ENCODE results near the gene CMTM6.
"Not testable (repeated sequence)": the region's sequence is repeated elsewhere in the genome, so short reads cannot be mapped to it uniquely, and the experiment has no call there.

CMTM6 gene

DNA sequence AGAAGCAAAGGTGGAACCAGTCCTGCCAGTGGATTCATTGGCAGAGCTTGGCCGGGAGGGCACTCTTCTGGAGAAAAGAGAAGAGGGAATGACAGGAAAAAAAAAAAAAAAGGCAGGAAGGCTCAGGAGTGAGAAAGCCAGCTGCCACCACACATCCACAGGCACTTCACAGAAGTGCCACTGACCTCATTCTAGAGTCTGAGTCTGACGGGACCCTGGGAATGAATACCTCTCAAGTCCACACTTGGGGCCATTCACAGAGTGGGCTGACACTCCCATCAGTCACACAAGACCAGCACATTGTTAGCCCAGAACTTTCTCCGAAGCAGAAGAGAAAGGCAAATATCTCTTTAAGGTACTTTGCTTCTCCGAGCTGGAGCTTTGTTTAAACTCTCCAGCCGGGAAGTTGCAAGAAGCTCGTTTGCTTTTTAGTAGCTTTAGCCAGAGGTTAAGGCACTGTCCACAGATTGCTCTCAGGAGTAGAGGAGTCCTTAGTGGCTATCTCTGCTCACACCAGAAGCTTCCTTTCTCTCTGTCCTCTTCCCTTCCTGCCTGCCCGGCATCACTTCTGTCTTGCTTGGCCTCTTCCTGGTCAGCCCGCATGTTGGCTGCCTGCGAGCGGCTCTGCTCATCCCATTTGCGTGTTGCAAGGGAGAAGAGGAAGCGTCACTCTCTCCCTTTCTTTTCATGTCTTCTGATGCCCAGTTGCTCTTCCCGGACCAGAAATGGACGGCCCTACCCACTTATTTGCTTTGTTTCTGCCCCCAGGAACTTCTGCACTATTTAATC lies 53.8 kb downstream of the CMTM6 start:
- ATAC-seq (replicated peaks; ENCODE audit: extremely low read depth, poor library complexity, severe bottlenecking) (no peak), DNase-seq (ENCODE audit: low spot score in 2 of 2) (no peak)
- H3K27ac Mint-ChIP-seq (ENCODE audit: low read depth) = no peak overlapping the region
- no peaks in the 10 kb centered on the region for H3K9me3 Mint-ChIP-seq
- no peak overlapping the region for H3K4me3 Mint-ChIP-seq
- H3K36me3 Mint-ChIP-seq (ENCODE audit: insufficient read depth) = peaks cover 24% of the 10 kb centered on the region
- no peaks in the 10 kb centered on the region for H3K27me3 Mint-ChIP-seq
- H3K4me1 Mint-ChIP-seq = peaks cover 47% of the 10 kb centered on the region

DNA sequence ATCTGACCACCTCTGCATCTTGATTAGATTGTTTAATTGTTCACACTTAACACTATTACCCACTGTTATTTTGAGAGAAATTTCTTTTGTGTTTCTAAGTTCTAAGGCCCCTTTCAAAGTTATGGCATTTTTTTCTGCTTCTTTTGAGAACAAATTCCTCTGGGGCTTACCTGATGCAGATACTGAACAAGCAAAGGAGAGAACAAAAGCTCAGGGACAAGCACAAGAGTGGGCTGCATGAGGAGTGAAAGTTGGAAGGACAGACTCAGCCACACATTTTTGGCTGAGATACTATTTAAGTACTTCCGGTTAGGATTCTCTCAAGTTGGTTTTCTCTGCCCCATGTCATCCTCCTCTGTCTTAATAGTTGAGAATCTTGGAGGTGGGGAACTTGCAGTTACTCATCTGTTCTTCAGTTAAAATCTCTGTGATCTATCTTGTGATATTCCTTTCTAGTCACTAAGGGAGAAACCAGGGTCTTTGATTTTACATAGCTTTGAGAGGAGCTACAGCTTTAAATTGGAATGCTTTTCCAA lies 54.7 kb downstream of the CMTM6 start:
- no peak for ATAC-seq (replicated peaks; ENCODE audit: extremely low read depth, poor library complexity, severe bottlenecking)
- no peak for DNase-seq (ENCODE audit: low spot score in 2 of 2)
- Mint-ChIP-seq H3K36me3 (ENCODE audit: insufficient read depth) (peaks cover 23% of the 10 kb centered on the region), H3K9me3 (no peaks in the 10 kb centered on the region), H3K4me3 (no peak overlapping the region), H3K27ac (ENCODE audit: low read depth) (peak overlapping the region; percentile 26), H3K4me1 (peaks cover 56% of the 10 kb centered on the region), H3K27me3 (no peaks in the 10 kb centered on the region)

DNA sequence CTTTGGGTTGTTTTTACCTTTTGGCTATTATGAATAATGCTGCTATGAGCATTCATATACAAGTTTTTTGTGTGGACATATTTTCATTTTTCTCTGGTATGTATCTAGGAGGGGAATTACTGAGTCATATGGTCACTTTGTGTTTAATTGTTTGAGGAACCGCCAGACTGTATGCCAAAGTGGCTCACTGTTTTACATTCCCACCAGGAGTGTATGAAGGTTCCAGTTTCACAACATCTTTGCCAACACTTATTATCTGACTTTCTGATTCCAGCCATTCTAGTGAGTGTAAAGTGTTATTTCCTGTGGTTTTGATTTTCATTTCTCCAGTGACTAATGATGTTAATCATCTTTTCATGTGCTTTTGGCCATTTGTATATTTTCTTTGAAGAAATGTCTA lies 59.2 kb downstream of the CMTM6 start:
- Mint-ChIP-seq H3K4me3 (peak overlapping the region; percentile 33), H3K4me1 (peaks cover 78% of the 10 kb centered on the region), H3K27me3 (no peaks in the 10 kb centered on the region), H3K36me3 (ENCODE audit: insufficient read depth) (peaks cover 21% of the 10 kb centered on the region), H3K27ac (ENCODE audit: low read depth) (no peak overlapping the region), H3K9me3 (no peaks in the 10 kb centered on the region)
- no peak for DNase-seq (ENCODE audit: low spot score in 2 of 2)
- peak; percentile 22 for ATAC-seq (replicated peaks; ENCODE audit: extremely low read depth, poor library complexity, severe bottlenecking)

DNA sequence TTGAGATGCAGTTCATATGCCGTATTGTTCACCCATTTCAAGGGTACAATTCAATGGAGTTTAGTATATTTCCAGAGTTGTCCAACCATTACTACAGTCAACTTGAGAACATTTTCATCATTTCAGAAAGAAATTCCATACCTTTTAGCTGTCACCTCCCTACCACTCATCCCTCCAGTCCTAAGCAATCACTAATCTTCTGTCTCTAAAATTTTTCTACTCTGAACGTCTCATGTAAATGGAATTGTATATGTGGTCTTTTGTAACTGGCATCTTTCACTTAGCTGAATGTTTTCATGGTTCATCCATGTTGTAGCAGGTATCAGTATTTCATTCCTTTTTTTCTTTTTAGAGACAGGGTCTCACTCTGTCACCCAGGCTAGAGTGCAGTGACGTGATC lies 59.9 kb downstream of the CMTM6 start:
- Mint-ChIP-seq H3K4me3 (no peak overlapping the region), H3K36me3 (ENCODE audit: insufficient read depth) (peaks cover 19% of the 10 kb centered on the region), H3K27ac (ENCODE audit: low read depth) (peak overlapping the region; percentile 58), H3K4me1 (peaks cover 77% of the 10 kb centered on the region), H3K9me3 (no peaks in the 10 kb centered on the region), H3K27me3 (no peaks in the 10 kb centered on the region)
- ATAC-seq (replicated peaks; ENCODE audit: extremely low read depth, poor library complexity, severe bottlenecking) (no peak), DNase-seq (ENCODE audit: low spot score in 2 of 2) (no peak)

DNA sequence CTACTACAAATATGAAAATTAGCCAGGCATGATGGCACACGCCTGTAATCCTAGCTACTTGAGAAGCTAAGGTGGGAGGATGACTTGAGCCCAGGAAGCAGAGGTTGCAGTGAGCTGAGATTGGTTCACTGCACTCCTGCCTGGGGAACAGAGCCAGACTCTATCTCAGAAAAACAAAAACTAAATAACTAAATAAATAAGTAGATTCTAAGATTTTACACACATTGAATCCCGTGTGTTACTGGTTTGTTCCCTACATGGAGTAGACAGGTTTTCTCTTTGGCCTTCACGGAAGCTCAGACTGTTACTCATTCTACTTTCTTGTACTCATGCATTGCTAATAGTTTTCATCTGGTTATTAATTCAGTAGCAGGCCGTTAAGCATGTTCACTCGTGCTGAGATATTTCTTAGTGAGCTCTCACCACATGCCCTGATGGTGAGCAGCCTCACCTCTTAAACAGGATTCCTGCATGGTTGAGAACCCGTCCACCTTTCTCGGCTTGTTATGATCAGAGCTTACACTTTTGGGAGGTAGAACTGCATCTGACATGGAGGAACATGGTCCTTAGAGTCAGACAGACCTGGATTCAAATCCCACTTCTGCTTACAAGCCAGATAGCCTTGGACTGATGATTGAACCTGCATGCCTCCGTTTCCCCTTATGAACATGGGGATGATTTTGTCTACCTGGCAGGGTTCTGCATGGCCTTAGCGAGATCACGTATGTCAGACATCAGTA lies 61.9 kb downstream of the CMTM6 start:
- Mint-ChIP-seq H3K36me3 (ENCODE audit: insufficient read depth) (peaks cover 21% of the 10 kb centered on the region), H3K4me3 (no peak overlapping the region), H3K9me3 (no peaks in the 10 kb centered on the region), H3K27me3 (no peaks in the 10 kb centered on the region), H3K4me1 (peaks cover 71% of the 10 kb centered on the region), H3K27ac (ENCODE audit: low read depth) (no peak overlapping the region)
- DNase-seq (ENCODE audit: low spot score in 2 of 2) = no peak
- ATAC-seq (replicated peaks; ENCODE audit: extremely low read depth, poor library complexity, severe bottlenecking) = no peak

DNA sequence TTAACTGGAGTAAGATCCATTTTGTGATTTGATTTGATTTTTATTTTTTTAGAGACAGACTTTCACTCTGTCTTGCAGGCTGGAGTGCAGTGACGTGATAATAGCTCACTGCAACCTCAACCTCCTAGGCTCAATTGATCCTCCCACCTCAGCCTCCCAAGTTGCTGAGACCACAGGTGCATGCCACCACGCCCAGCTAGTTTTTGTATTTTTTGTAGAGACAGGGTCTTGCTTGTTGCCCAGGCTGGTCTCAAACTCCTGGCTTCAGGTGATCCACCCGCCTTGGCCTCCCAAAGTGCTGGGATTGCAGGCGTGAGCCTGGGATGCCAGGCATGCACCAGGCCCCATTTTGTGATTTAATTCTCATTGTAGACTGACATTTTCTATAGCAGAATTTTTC lies 63.2 kb downstream of the CMTM6 start:
- Mint-ChIP-seq H3K4me1 (peaks cover 66% of the 10 kb centered on the region), H3K27ac (ENCODE audit: low read depth) (peak overlapping the region; percentile 94), H3K36me3 (ENCODE audit: insufficient read depth) (peaks cover 19% of the 10 kb centered on the region), H3K4me3 (peak overlapping the region; percentile 72)
- not testable (repeated sequence) for DNase-seq (ENCODE audit: low spot score in 2 of 2); H3K9me3 Mint-ChIP-seq; H3K27me3 Mint-ChIP-seq
- peak; percentile 29 for ATAC-seq (replicated peaks; ENCODE audit: extremely low read depth, poor library complexity, severe bottlenecking)

DNA sequence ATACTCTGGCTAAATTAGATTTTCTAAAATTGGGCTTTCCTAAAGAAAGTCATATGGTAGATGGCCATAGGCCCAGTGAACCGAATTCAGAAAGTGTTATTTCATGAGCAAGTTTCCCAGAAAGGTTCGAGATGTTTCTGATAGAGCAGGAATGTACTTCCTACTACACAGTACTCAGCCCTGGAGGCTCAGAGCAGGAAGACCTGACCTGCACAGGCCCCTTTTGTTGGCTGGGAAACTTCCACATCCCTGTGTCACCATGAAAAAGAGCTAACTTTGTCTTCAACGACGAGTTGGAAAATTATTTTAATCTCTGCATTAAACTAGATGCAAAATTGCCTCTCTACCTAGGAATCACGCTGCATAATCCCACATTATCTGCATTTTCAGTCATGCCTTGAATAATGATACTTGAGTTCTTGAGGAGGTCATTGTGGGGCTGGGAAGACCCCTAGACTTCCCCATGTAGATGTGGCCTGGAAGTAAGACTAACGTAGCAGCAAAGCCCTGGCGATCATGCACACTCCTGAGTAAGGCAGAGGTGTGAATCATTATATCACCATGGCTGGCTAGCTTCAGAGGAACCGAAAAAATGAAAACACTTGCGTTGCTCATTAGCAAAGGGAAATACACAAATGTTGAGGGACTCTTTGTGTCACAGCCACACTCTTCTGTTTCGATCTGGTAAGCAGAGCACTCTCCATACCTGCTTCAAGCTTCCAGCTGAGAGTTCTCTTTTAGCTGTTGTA lies 63.9 kb downstream of the CMTM6 start:
- ATAC-seq (replicated peaks; ENCODE audit: extremely low read depth, poor library complexity, severe bottlenecking) (peak; percentile 71), DNase-seq (ENCODE audit: low spot score in 2 of 2) (no peak)
- H3K27ac Mint-ChIP-seq (ENCODE audit: low read depth) = peak overlapping the region; percentile 94
- H3K36me3 Mint-ChIP-seq (ENCODE audit: insufficient read depth) = peaks cover 16% of the 10 kb centered on the region
- no peaks in the 10 kb centered on the region for H3K9me3 Mint-ChIP-seq
- H3K27me3 Mint-ChIP-seq = no peaks in the 10 kb centered on the region
- peak overlapping the region; percentile 72 for H3K4me3 Mint-ChIP-seq
- H3K4me1 Mint-ChIP-seq = peaks cover 60% of the 10 kb centered on the region

DNA sequence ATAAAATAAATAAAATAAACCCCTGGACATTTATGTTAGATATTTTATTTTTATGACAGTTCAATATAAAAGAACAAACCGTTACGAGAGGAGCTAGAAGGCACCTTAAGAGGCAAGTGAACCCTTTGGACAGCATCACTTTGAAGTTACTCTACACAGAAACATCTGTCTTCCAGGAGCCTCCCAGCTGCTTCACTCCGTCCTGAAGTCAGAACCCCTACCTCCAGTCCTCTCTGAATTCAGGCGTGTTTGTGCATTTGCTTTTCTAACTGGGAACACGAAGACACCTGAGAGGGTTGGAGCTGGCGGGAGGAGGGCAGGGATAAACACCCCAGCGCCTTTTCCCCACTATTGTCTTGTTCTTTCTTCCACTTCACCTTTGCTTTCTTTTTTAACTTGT lies 64.8 kb downstream of the CMTM6 start:
- Mint-ChIP-seq H3K4me1 (peaks cover 59% of the 10 kb centered on the region), H3K9me3 (no peaks in the 10 kb centered on the region), H3K27me3 (no peaks in the 10 kb centered on the region), H3K27ac (ENCODE audit: low read depth) (peak overlapping the region; percentile 94), H3K4me3 (no peak overlapping the region), H3K36me3 (ENCODE audit: insufficient read depth) (peaks cover 15% of the 10 kb centered on the region)
- no peak for ATAC-seq (replicated peaks; ENCODE audit: extremely low read depth, poor library complexity, severe bottlenecking)
- no peak for DNase-seq (ENCODE audit: low spot score in 2 of 2)

DNA sequence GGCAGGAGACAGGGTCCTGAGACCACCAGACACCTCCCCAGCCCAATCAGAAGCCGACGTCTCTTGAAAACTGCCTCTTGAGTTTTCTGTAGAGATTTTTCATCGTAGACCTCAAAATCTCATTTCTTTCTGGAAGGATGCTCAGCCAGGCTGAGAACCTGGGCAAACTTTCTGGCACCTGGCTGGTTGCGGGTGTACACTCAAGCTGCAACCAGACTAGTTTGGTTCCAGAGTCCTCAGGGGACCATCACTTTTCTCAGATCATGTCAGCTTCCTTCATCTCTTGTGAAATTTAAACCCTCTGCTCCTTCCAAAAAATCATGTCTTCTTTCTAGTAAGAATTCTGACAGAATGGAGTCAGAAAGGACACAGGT lies 65.8 kb downstream of the CMTM6 start:
- Mint-ChIP-seq H3K36me3 (ENCODE audit: insufficient read depth) (peaks cover 13% of the 10 kb centered on the region), H3K9me3 (no peaks in the 10 kb centered on the region), H3K27me3 (no peaks in the 10 kb centered on the region), H3K4me1 (peaks cover 63% of the 10 kb centered on the region), H3K4me3 (no peak overlapping the region), H3K27ac (ENCODE audit: low read depth) (peak overlapping the region; percentile 99)
- ATAC-seq (replicated peaks; ENCODE audit: extremely low read depth, poor library complexity, severe bottlenecking) = no peak
- peak in 1 of 2 donors; percentile 3 for DNase-seq (ENCODE audit: low spot score in 2 of 2)

DNA sequence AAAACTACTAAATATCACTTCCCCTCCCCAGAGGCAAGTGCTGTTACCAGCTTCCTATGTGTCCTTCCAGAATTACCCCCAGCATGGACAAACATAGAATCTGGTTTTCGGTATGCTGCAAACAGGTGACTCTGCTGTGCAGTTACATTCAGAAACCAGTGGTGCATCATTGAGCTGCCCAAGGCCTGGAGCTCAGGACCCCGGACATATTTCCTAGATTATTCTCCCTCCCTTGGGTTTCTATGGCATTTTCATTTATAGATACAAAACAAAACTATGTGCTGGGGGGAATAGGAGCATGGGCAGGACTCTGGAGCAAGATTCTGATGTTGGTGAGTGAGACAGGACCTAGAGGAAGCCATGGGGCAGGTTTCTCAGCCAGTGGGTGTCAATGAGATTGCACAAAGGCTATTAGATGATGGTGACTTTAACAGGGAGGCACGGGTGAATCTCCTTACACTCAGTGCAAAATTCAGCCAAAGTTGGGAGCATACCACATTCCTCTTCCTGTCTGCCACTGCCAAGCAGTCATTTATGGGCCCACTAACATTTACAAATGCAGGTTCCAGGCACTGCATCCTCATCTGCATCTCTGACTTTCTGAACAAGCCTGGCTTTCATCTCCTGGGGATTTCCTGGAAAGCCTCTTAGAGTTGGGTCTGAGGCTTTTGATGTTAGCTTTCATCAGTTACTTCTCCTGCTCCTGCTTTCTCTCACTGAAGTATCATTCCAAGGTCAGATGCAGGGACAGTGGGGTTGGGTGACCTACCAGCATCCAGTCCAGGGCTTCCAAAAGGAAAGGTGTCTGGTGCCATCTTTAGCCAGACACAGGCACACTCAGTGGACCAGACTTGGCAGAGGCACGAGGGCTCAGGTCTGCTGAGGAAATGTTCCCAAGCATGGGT lies 66.5 kb downstream of the CMTM6 start:
- Mint-ChIP-seq H3K27me3 (no peaks in the 10 kb centered on the region), H3K36me3 (ENCODE audit: insufficient read depth) (peaks cover 14% of the 10 kb centered on the region), H3K27ac (ENCODE audit: low read depth) (peak overlapping the region; percentile 99), H3K4me3 (peak overlapping the region; percentile 39), H3K9me3 (no peaks in the 10 kb centered on the region), H3K4me1 (peaks cover 60% of the 10 kb centered on the region)
- no peak for ATAC-seq (replicated peaks; ENCODE audit: extremely low read depth, poor library complexity, severe bottlenecking)
- DNase-seq (ENCODE audit: low spot score in 2 of 2) = no peak

DNA sequence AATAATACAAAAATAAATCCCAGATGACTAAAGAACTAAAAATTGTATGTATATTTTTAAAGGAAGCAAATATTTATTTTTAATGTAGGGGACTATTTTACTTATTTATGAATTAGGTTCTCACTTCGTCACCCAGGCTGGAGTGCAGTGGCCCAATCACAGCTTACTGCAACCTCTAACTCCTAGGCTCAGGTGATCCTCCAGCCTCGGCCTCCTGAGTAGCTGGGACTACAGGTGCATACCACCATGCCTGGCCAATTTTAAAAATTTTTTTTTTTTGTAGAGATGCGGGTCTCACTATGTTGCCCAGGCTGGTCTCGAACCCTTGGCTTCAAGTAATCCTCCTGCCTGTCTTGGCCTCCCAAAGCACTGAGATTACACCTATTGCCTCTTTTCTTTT lies 68.4 kb downstream of the CMTM6 start:
- Mint-ChIP-seq H3K36me3 (ENCODE audit: insufficient read depth) (peaks cover 21% of the 10 kb centered on the region), H3K4me1 (peaks cover 66% of the 10 kb centered on the region), H3K27me3 (no peaks in the 10 kb centered on the region), H3K9me3 (no peaks in the 10 kb centered on the region), H3K4me3 (no peak overlapping the region), H3K27ac (ENCODE audit: low read depth) (peak overlapping the region; percentile 99)
- ATAC-seq (replicated peaks; ENCODE audit: extremely low read depth, poor library complexity, severe bottlenecking) = no peak
- no peak for DNase-seq (ENCODE audit: low spot score in 2 of 2)

All from central memory CD8-positive, alpha-beta T cell (primary cell).